Epithelial cell of proximal tubule (primary cell): ENCODE measurements around the gene GJB1. TPM values are rescaled to one million over a fixed set of nuclear protein-coding genes. Genes with fewer than 3 reads are reported as not detected.

Source experiments
- DNase-seq: peaks from one replicate; pipeline ENCODE4 v3.0.0-alpha.2; 2011; ENCODE audit warnings: low read depth
- H3K4me3 ChIP-seq: 2 replicates; pipeline ENCODE4 v1.5.1; 2011; ENCODE audit warnings: low read depth, mild to moderate bottlenecking, low read length
- CTCF ChIP-seq: conservative IDR thresholded peaks from 2 replicates; pipeline ENCODE4 v1.5.1; 2012; ENCODE audit warnings: low read depth, mild to moderate bottlenecking, low read length
- total RNA-seq: library from RNA; depleted of rRNA; stranded (reverse); fragments of >200 nt; gene quantifications from 2 replicates; pipeline ENCODE4 v1.2.3, GENCODE V29; 2015

Gene GJB1
- total RNA-seq, 1 donor from 2014 or later = 0.40 TPM

- H3K4me3 ChIP-seq = peak overlapping the region; percentile 36
- DNase-seq = no peak
- TF ChIP-seq CTCF = no peak
These were observed 8.3 kb upstream of the GJB1 start for GRCh38 chrX:71214604-71215337.

GRCh38 chrX:71215338-71215912 is 7.6 kb upstream of the GJB1 start:
- DNase-seq = no peak
- TF ChIP-seq CTCF = no peak
- peak overlapping the region; percentile 36 for H3K4me3 ChIP-seq

- H3K4me3 ChIP-seq = peak overlapping the region; percentile 14
- DNase-seq = no peak
- no peak for TF ChIP-seq CTCF
These were observed 6.5 kb upstream of the GJB1 start for GRCh38 chrX:71216485-71216884.

GRCh38 chrX:71217298-71217697 is 5.7 kb upstream of the GJB1 start:
- H3K4me3 ChIP-seq = no peak overlapping the region
- no peak for DNase-seq
- no peak for TF ChIP-seq CTCF

- no peak for TF ChIP-seq CTCF
- H3K4me3 ChIP-seq = no peak overlapping the region
- no peak for DNase-seq
These were observed 1.9 kb upstream of the GJB1 start for GRCh38 chrX:71221145-71221544.

- DNase-seq = no peak
- TF ChIP-seq CTCF = no peak
- no peak overlapping the region for H3K4me3 ChIP-seq
These were observed 1.2 kb downstream of the GJB1 start for GRCh38 chrX:71224098-71224708.
